HepG2 (cell line): ENCODE measurements around the gene RMI2. TPM values are rescaled to one million over a fixed set of nuclear protein-coding genes. Genes with fewer than 3 reads are reported as not detected.

Experiments used
- ARNTL ChIP-seq: sonication (generic); formaldehyde crosslinking; IDR thresholded peaks from 2 replicates; pipeline ENCODE4 v1.4.0; 2020; ENCODE audit warnings: mild to moderate bottlenecking, missing genetic modification reagents
- FOXO1 ChIP-seq: sonication (generic); formaldehyde crosslinking; IDR thresholded peaks from 2 replicates; pipeline ENCODE4 v1.4.0; 2020; ENCODE audit warnings: missing genetic modification reagents
- GATA4 ChIP-seq: sonication (generic); IDR thresholded peaks from 2 replicates; pipeline ENCODE4 v1.6.1; 2016; ENCODE audit warnings: antibody characterized with exemption, low read depth, borderline replicate concordance
- HDAC2 ChIP-seq: sonication (generic); formaldehyde crosslinking; IDR thresholded peaks from 2 replicates; pipeline ENCODE4 v1.4.0; 2020; ENCODE audit warnings: missing genetic modification reagents
- HMG20A ChIP-seq: IDR thresholded peaks from 2 replicates; pipeline ENCODE4 v1.6.1; 2016; ENCODE audit warnings: borderline replicate concordance
- MIXL1 ChIP-seq: IDR thresholded peaks from 2 replicates; pipeline ENCODE4 v1.6.1; 2016
- MXD1 ChIP-seq: sonication (generic); formaldehyde crosslinking; IDR thresholded peaks from 2 replicates; pipeline ENCODE4 v1.4.0; 2020; ENCODE audit warnings: mild to moderate bottlenecking, missing genetic modification reagents
- RAD21 ChIP-seq: fragments of 450-650 bp; formaldehyde crosslinking; IDR thresholded peaks from 2 replicates; pipeline ENCODE4 v1.5.0; 2020; ENCODE audit warnings: mild to moderate bottlenecking
- RARA ChIP-seq: IDR thresholded peaks from 2 replicates; pipeline ENCODE4 v1.6.1; 2016; ENCODE audit warnings: missing genetic modification reagents, missing compliant biosample characterization
- SALL1 ChIP-seq: sonication (generic); formaldehyde crosslinking; IDR thresholded peaks from 2 replicates; pipeline ENCODE4 v1.8.0; 2022; ENCODE audit warnings: mild to moderate bottlenecking, missing genetic modification reagents
- TBX3 ChIP-seq: fragments of 450-650 bp; IDR thresholded peaks from 2 replicates; pipeline ENCODE4 v1.6.1; 2017; ENCODE audit warnings: antibody characterized with exemption, mild to moderate bottlenecking, inconsistent platforms, borderline replicate concordance
- ZFP82 ChIP-seq: sonication (generic); formaldehyde crosslinking; IDR thresholded peaks from 2 replicates; pipeline ENCODE4 v1.5.1; 2020; ENCODE audit warnings: mild to moderate bottlenecking, missing genetic modification reagents, borderline replicate concordance
- ZNF431 ChIP-seq: sonication (generic); formaldehyde crosslinking; IDR thresholded peaks from 2 replicates; pipeline ENCODE4 v1.9.0; 2022; ENCODE audit warnings: missing genetic modification reagents, low read depth, mild to moderate bottlenecking, borderline replicate concordance
- ZNF451 ChIP-seq: sonication (generic); formaldehyde crosslinking; IDR thresholded peaks from 2 replicates; pipeline ENCODE4 v1.5.0; 2020; ENCODE audit warnings: mild to moderate bottlenecking, missing genetic modification reagents
- ZNF567 ChIP-seq: sonication (generic); formaldehyde crosslinking; IDR thresholded peaks from 2 replicates; pipeline ENCODE4 v1.8.1; 2023; ENCODE audit warnings: mild to moderate bottlenecking, missing genetic modification reagents, borderline replicate concordance
- ZNF580 ChIP-seq: IDR thresholded peaks from 2 replicates; pipeline ENCODE4 v1.6.1; 2016; ENCODE audit warnings: low read depth, borderline replicate concordance
- ZNF652 ChIP-seq: IDR thresholded peaks from 2 replicates; pipeline ENCODE4 v1.6.1; 2016; ENCODE audit warnings: low read depth, borderline replicate concordance
- ZNF670 ChIP-seq: sonication (generic); formaldehyde crosslinking; IDR thresholded peaks from 2 replicates; pipeline ENCODE4 v1.8.0; 2022; ENCODE audit warnings: mild to moderate bottlenecking, missing genetic modification reagents, borderline replicate concordance
- ZNF691 ChIP-seq: sonication (generic); formaldehyde crosslinking; IDR thresholded peaks from 2 replicates; pipeline ENCODE4 v1.4.0; 2020; ENCODE audit warnings: missing genetic modification reagents, low read depth, mild to moderate bottlenecking, borderline replicate concordance
- ZNF781 ChIP-seq: sonication (generic); formaldehyde crosslinking; IDR thresholded peaks from 2 replicates; pipeline ENCODE4 v1.5.1; 2020; ENCODE audit warnings: borderline replicate concordance, mild to moderate bottlenecking, missing genetic modification reagents; ENCODE audit errors: not compliant biosample characterization
- polyA plus RNA-seq, 8 experiments: library from polyadenylated mRNA; depleted of rRNA in 3 of 8; stranded (reverse) in 7 of 8; unstranded in 1 of 8; fragments of >200 nt; fragmentation: Illumina TruSeq in 4 of 8; extraction: Trizol in 4 of 8; gene quantifications; 2 replicates each; pipeline versions ENCODE4 v1.2.1 to v1.2.3, GENCODE V29; 2011 to 2016; ENCODE audit warnings: low read depth in 4 of 8, missing spikeins in 1 of 8, mixed read lengths in 1 of 8; ENCODE audit not compliant: insufficient read depth in 1 of 8
- total RNA-seq, 5 experiments: library from RNA; depleted of rRNA; stranded (reverse); fragments of >200 nt; fragmentation: Illumina TruSeq; extraction: Trizol; gene quantifications; 2 replicates each; pipeline ENCODE4 v1.2.3, GENCODE V29; 2016; ENCODE audit warnings: low read depth in 1 of 5
- TF ChIP-seq, protein P1 (sequence below): sonication (generic); formaldehyde crosslinking; IDR thresholded peaks from 2 replicates; pipeline ENCODE4 v1.5.0; 2020; ENCODE audit warnings: missing genetic modification reagents
- TF ChIP-seq, protein P2 (sequence below): sonication (generic); formaldehyde crosslinking; IDR thresholded peaks from 2 replicates; pipeline ENCODE4 v1.4.0; 2020; ENCODE audit warnings: missing genetic modification reagents
- TF ChIP-seq, protein P3 (sequence below): sonication (generic); formaldehyde crosslinking; IDR thresholded peaks from 2 replicates; pipeline ENCODE4 v1.8.0; 2022; ENCODE audit warnings: mild to moderate bottlenecking, missing genetic modification reagents

RMI2 gene
- total and polyA plus RNA-seq, 2 of the 13 experiments (the other 11 are each of a cell fraction or from before 2014, with no cell fraction given), result 24.5 to 55.7 TPM

DNA sequence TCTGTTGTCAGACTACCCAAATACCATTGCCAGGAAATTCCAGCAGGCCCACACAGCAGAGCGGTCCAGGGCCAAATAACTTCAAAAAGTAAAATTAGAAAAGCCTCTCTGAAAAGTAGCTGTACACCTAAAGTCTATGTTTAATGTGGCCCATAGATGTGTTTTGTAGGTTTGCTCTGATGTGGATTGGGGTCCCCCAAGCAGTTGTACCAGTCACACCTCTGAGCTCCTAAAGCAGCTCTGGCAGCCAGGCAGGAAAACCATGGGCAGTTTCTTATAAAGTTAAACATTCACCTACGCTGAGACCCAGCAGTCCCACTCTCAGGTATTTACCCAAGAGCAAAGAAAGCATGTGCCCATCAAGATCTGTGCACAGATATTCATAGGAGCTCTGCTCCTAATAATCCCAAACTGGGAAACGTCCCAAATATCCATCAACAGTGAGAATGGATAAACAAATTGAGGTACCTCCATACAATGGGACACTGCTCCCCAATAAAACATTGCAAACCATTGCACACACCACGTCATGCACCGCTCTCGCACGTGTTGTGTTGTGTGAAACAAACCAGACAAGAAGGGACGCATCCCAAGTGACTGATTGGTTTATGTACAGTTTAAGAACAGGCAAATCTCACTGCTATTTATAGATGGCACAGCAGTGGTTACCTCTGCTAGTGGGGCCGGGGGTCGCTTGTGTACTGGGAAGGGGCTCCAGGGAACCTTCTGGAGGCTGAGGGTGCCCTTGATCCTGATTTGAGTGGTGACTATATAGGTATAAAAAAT lies 48.4 kb upstream of the RMI2 start (continued):
- TF ChIP-seq MXD1 (CRISPR knock-in tag) (0 out of 2 replicates have a peak, but pooled peaks have one; percentile 49), MIXL1 (CRISPR knock-in tag) (peak; percentile 70), RAD21 (CRISPR knock-in tag) (no peak), ZNF580 (CRISPR knock-in tag) (peak; percentile 59; the same call in 1 of the 2 replicates), ZNF781 (CRISPR knock-in tag) (peak; percentile 32), ZFP82 (CRISPR knock-in tag) (no peak), FOXO1 (peak; percentile 53; the same call in 1 of the 2 replicates), SALL1 (CRISPR knock-in tag) (peak; percentile 58; the same call in 1 of the 2 replicates), ZNF451 (CRISPR knock-in tag) (peak; percentile 12; the same call in 1 of the 2 replicates), RARA (CRISPR knock-in tag) (peak; percentile 58; the same call in 1 of the 2 replicates), HMG20A (peak; percentile 68; the same call in 1 of the 2 replicates), ZNF431 (CRISPR knock-in tag) (0 out of 2 replicates have a peak, but pooled peaks have one; percentile 29), ZNF670 (CRISPR knock-in tag) (0 out of 2 replicates have a peak, but pooled peaks have one; percentile 37), TBX3 (no peak), ARNTL (CRISPR knock-in tag) (peak; percentile 80), HDAC2 (CRISPR knock-in tag) (peak; percentile 91), ZNF652 (0 out of 2 replicates have a peak, but pooled peaks have one; percentile 9), GATA4 (peak; percentile 75; the same call in 1 of the 2 replicates), ZNF567 (peak; percentile 88), ZNF691 (CRISPR knock-in tag) (peak; percentile 52; the same call in 1 of the 2 replicates)
- TF ChIP-seq, protein P1, sequence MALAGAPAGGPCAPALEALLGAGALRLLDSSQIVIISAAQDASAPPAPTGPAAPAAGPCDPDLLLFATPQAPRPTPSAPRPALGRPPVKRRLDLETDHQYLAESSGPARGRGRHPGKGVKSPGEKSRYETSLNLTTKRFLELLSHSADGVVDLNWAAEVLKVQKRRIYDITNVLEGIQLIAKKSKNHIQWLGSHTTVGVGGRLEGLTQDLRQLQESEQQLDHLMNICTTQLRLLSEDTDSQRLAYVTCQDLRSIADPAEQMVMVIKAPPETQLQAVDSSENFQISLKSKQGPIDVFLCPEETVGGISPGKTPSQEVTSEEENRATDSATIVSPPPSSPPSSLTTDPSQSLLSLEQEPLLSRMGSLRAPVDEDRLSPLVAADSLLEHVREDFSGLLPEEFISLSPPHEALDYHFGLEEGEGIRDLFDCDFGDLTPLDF (CRISPR knock-in tag), result 0 out of 2 replicates have a peak, but pooled peaks have one; percentile 50
- TF ChIP-seq, protein P2, sequence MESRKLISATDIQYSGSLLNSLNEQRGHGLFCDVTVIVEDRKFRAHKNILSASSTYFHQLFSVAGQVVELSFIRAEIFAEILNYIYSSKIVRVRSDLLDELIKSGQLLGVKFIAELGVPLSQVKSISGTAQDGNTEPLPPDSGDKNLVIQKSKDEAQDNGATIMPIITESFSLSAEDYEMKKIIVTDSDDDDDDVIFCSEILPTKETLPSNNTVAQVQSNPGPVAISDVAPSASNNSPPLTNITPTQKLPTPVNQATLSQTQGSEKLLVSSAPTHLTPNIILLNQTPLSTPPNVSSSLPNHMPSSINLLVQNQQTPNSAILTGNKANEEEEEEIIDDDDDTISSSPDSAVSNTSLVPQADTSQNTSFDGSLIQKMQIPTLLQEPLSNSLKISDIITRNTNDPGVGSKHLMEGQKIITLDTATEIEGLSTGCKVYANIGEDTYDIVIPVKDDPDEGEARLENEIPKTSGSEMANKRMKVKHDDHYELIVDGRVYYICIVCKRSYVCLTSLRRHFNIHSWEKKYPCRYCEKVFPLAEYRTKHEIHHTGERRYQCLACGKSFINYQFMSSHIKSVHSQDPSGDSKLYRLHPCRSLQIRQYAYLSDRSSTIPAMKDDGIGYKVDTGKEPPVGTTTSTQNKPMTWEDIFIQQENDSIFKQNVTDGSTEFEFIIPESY (CRISPR knock-in tag), result peak; percentile 51; the same call in 1 of the 2 replicates
- TF ChIP-seq, protein P3, sequence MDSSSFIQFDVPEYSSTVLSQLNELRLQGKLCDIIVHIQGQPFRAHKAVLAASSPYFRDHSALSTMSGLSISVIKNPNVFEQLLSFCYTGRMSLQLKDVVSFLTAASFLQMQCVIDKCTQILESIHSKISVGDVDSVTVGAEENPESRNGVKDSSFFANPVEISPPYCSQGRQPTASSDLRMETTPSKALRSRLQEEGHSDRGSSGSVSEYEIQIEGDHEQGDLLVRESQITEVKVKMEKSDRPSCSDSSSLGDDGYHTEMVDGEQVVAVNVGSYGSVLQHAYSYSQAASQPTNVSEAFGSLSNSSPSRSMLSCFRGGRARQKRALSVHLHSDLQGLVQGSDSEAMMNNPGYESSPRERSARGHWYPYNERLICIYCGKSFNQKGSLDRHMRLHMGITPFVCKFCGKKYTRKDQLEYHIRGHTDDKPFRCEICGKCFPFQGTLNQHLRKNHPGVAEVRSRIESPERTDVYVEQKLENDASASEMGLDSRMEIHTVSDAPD (CRISPR knock-in tag), result no peak
